Ishikawa (cell line): ENCODE measurements around the gene SLC4A2.
A peak's percentile ranks its signal among the peaks of the same experiment; 100 is the strongest.

Experiments
- CEBPB ChIP-seq: IDR thresholded peaks from 2 replicates; pipeline ENCODE4 v1.6.1; 2012
- CREB1 ChIP-seq: IDR thresholded peaks from 2 replicates; pipeline ENCODE4 v1.6.1; 2012; ENCODE audit warnings: low read depth
- EGR1 ChIP-seq: IDR thresholded peaks from 2 replicates; pipeline ENCODE4 v1.6.1; 2012
- EP300 ChIP-seq: IDR thresholded peaks from 2 replicates; pipeline ENCODE4 v1.6.1; 2012; ENCODE audit warnings: borderline replicate concordance
- FOXM1 ChIP-seq: IDR thresholded peaks from 2 replicates; pipeline ENCODE4 v1.6.1; 2012; ENCODE audit warnings: low read depth, borderline replicate concordance
- NFIC ChIP-seq: IDR thresholded peaks from 2 replicates; pipeline ENCODE4 v1.6.1; 2012
- RAD21 ChIP-seq: IDR thresholded peaks from 2 replicates; pipeline ENCODE4 v1.6.1; 2012; ENCODE audit warnings: low read depth
- TAF1 ChIP-seq: IDR thresholded peaks from 2 replicates; pipeline ENCODE4 v1.6.1; 2012; ENCODE audit warnings: low read depth, mild to moderate bottlenecking
- TCF12 ChIP-seq: IDR thresholded peaks from 2 replicates; pipeline ENCODE4 v1.6.1; 2012; ENCODE audit warnings: low read depth
- TEAD4 ChIP-seq: IDR thresholded peaks from 2 replicates; pipeline ENCODE4 v1.6.1; 2012
- USF1 ChIP-seq: IDR thresholded peaks from 2 replicates; pipeline ENCODE4 v1.6.1; 2012
- YY1 ChIP-seq: IDR thresholded peaks from 2 replicates; pipeline ENCODE4 v1.6.1; 2012; ENCODE audit warnings: low read depth
- ZBTB7A ChIP-seq: IDR thresholded peaks from 2 replicates; pipeline ENCODE4 v1.6.1; 2012; ENCODE audit warnings: low read depth
- TF ChIP-seq, protein P1 (sequence below): IDR thresholded peaks from 2 replicates; pipeline ENCODE4 v1.6.1; 2012
- TF ChIP-seq, protein P2 (sequence below): IDR thresholded peaks from 2 replicates; pipeline ENCODE4 v1.6.1; 2012; ENCODE audit warnings: low read depth, mild to moderate bottlenecking

The SLC4A2 gene

DNA sequence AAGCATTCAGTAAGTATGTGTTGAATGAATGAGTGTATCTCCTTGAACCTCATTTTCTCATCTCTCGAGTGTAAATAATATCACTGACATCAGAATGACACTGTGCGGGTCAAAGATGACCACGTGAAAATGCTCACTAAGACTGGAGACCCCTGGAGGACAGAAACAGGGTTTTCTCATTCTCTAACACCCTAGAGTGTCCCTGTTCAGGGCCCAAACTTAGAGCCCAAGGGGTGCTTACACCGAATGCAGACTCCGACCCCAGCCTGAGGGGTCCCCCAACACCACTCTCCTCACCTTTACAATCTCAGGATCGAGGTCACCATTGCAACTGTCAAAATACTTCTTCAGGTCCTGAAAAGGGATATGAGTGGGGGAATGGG is 3.1 kb upstream of the SLC4A2 start:
- TF ChIP-seq NFIC (no peak), EP300 (no peak), CREB1 (no peak), FOXM1 (no peak), TAF1 (no peak), USF1 (no peak), RAD21 (no peak)
- TF ChIP-seq, protein P1, sequence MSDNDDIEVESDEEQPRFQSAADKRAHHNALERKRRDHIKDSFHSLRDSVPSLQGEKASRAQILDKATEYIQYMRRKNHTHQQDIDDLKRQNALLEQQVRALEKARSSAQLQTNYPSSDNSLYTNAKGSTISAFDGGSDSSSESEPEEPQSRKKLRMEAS = no peak

- TF ChIP-seq, protein P1 = no peak
- TF ChIP-seq TEAD4 (no peak), ZBTB7A (no peak), EP300 (no peak), YY1 (no peak), CREB1 (no peak), NFIC (no peak), USF1 (no peak), EGR1 (no peak), CEBPB (no peak)
Measured at GRCh38 chr7:151056666-151057505, 2.5 kb upstream of the SLC4A2 start.

DNA sequence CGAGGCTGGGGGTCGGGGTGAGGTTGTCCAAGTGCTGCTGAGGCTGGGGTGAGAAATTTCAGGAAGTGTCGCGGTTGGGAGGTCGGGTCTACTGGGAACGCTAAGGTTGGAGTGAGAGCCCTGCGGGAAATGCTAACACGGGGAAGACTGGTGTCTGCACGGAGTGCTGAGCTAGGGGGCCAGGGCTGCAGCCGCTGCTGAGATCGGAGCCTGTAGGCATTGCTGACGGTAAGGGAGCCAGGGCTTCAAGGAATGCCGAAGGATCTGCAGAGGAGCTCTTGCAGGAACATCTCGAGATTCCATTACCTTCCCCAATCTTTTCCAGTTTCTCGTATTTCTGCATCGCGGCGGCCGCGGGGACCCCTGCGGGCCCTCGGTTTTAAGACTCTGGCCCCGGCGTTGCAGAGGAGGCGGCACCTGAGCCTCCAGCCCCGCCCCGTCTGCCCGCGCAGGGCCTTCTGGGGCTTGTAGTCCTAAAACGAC is 1.8 kb upstream of the SLC4A2 start, which contains the start of gene CDK5:
CDK5 (minus strand) TSS at position 392 of the 483 bp plus-strand sequence; CDS start at position 343, 49 bp downstream.
- TF ChIP-seq CREB1 (no peak), YY1 (no peak), CEBPB (no peak), EP300 (no peak; the same call in 1 of the 2 replicates), TAF1 (no peak; the same call in 1 of the 2 replicates), USF1 (no peak), RAD21 (no peak), TCF12 (no peak), TEAD4 (no peak), EGR1 (no peak), ZBTB7A (no peak), NFIC (no peak)
- TF ChIP-seq, protein P1 = no peak
- TF ChIP-seq, protein P2, sequence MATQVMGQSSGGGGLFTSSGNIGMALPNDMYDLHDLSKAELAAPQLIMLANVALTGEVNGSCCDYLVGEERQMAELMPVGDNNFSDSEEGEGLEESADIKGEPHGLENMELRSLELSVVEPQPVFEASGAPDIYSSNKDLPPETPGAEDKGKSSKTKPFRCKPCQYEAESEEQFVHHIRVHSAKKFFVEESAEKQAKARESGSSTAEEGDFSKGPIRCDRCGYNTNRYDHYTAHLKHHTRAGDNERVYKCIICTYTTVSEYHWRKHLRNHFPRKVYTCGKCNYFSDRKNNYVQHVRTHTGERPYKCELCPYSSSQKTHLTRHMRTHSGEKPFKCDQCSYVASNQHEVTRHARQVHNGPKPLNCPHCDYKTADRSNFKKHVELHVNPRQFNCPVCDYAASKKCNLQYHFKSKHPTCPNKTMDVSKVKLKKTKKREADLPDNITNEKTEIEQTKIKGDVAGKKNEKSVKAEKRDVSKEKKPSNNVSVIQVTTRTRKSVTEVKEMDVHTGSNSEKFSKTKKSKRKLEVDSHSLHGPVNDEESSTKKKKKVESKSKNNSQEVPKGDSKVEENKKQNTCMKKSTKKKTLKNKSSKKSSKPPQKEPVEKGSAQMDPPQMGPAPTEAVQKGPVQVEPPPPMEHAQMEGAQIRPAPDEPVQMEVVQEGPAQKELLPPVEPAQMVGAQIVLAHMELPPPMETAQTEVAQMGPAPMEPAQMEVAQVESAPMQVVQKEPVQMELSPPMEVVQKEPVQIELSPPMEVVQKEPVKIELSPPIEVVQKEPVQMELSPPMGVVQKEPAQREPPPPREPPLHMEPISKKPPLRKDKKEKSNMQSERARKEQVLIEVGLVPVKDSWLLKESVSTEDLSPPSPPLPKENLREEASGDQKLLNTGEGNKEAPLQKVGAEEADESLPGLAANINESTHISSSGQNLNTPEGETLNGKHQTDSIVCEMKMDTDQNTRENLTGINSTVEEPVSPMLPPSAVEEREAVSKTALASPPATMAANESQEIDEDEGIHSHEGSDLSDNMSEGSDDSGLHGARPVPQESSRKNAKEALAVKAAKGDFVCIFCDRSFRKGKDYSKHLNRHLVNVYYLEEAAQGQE = no peak

DNA sequence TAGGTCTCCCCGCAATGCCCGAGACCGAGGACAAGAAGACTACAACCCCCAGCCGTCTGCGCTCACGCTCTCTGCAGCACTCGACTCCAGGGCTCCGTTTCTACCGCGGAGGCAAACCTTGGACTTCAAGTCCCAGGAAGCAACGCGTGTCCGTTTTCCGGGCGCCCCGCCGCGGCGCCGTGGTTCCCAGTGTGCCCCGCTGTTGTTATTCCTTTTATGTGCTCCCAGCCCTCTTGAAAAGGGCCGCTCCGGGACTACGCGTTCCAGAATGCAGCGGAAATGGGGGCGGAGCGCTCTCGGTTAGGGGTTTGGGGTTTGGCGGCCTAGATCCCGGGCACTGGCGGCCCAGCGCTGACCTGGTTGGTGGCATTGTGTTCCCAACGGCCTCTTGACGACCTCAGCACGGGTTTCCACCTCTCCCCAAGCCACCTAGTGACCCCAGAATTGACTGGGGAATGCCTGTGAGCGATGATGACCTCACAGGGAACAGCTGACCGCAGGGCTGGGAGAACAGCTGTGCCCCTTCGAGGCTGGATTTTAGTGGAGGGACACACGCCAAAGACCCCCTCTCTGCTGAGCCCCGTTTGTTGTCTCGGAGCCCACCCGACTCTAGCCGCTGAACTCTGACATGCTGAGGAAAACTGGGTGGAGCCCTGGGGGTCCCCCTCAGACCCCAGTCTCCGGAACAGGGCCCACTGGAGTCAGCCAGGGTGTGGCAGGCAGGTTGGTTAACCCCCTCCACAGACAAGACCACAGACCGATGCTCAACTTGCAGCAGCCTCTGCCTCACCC is 1.2 kb upstream of the SLC4A2 start:
- peak; percentile 37; the same call in 1 of the 2 replicates for TF ChIP-seq NFIC
- peak; percentile 57 for TF ChIP-seq USF1
- peak; percentile 66; the same call in 1 of the 2 replicates for TF ChIP-seq YY1
- TF ChIP-seq, protein P1 = peak; percentile 49; the same call in 1 of the 2 replicates
- TF ChIP-seq TCF12 = peak; percentile 70
- no peak; the same call in 1 of the 2 replicates for TF ChIP-seq EP300
- no peak for TF ChIP-seq FOXM1
- TF ChIP-seq, protein P2 = no peak
- peak; percentile 25 for TF ChIP-seq TEAD4
- TF ChIP-seq ZBTB7A = peak; percentile 91; the same call in 1 of the 2 replicates
- TF ChIP-seq CREB1 = peak; percentile 28; the same call in 1 of the 2 replicates
- peak; percentile 48 for TF ChIP-seq TAF1
